22Rv1 (cell line): ENCODE results near the gene TWNK.

Experiments
- H3K27ac ChIP-seq: fragments of 450-650 bp; 2 replicates; pipeline ENCODE4 v1.5.1; 2017
- ZFX ChIP-seq: fragments of 450-650 bp; IDR thresholded peaks from 2 replicates; pipeline ENCODE4 v1.6.1; 2017; ENCODE audit warnings: antibody characterized with exemption, borderline replicate concordance
- TF ChIP-seq, protein P1 (sequence below): fragments of 450-650 bp; IDR thresholded peaks from 2 replicates; pipeline ENCODE4 v1.5.1; 2017; ENCODE audit warnings: mild to moderate bottlenecking

The TWNK gene

GRCh38 chr10:101014230-101014884 is 27.0 kb downstream of the TWNK start:
- H3K27ac ChIP-seq = no peak overlapping the region
- no peak for TF ChIP-seq ZFX
- TF ChIP-seq, protein P1, sequence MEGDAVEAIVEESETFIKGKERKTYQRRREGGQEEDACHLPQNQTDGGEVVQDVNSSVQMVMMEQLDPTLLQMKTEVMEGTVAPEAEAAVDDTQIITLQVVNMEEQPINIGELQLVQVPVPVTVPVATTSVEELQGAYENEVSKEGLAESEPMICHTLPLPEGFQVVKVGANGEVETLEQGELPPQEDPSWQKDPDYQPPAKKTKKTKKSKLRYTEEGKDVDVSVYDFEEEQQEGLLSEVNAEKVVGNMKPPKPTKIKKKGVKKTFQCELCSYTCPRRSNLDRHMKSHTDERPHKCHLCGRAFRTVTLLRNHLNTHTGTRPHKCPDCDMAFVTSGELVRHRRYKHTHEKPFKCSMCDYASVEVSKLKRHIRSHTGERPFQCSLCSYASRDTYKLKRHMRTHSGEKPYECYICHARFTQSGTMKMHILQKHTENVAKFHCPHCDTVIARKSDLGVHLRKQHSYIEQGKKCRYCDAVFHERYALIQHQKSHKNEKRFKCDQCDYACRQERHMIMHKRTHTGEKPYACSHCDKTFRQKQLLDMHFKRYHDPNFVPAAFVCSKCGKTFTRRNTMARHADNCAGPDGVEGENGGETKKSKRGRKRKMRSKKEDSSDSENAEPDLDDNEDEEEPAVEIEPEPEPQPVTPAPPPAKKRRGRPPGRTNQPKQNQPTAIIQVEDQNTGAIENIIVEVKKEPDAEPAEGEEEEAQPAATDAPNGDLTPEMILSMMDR = peak; percentile 86

DNA sequence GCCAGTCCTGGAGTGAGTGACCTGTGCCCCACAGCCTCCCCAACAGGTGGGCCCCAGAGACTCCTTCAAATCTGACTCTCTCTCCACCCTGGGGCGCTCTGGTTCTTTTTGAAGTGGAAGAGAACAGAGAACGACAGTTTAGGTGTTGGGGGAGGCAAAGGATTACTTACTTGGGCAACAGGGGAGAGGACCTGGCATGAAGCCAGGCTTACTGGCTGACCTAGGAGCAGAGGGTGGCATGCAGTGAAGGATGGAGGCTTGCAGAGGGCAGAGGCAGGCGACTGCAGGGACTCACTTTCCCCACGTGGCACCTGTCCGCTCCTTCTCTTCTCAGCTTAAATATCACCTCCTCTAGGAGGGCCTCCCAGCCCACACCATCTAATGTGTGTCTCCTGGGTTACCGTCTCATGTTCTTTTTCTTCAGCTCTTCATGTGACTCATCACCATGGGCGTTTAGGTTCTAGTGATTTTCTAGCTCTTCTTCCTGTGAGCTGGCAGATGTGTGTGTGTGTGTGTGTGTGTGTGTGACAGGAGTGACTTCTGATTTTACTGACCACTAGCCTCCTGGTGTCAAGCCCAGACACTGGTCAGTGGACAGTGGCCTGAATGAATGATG is 27.7 kb downstream of the TWNK start:
- no peak overlapping the region for H3K27ac ChIP-seq

DNA sequence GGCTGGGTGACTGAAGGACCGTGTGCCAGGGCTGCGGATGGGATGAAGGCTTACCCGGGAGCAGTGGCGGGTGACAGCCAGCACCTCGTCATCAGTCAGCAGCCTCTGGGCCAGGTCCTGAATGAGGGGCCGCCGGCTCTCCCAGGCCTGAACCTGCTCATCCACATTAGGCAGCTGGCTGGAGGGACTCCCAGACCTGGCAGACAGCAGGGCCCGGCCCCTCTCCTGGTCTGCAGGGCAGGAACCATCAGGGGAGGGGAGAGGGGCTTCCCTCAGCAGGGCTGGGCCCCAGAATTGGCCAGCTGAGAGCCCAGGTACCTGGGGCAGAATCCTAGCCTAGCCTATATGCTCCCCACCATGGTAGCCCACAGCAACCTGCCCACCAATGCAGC is 28.2 kb downstream of the TWNK start:
- no peak overlapping the region for H3K27ac ChIP-seq
- no peak for TF ChIP-seq ZFX
- TF ChIP-seq, protein P1 = no peak

More for the DNA sequence above, 27.7 kb downstream of the TWNK start:
- TF ChIP-seq, protein P1 = no peak
- TF ChIP-seq ZFX = no peak

- TF ChIP-seq ZFX = no peak
- TF ChIP-seq, protein P1 = no peak
Measured at GRCh38 chr10:101016814-101017213, 29.5 kb downstream of the TWNK start.

DNA sequence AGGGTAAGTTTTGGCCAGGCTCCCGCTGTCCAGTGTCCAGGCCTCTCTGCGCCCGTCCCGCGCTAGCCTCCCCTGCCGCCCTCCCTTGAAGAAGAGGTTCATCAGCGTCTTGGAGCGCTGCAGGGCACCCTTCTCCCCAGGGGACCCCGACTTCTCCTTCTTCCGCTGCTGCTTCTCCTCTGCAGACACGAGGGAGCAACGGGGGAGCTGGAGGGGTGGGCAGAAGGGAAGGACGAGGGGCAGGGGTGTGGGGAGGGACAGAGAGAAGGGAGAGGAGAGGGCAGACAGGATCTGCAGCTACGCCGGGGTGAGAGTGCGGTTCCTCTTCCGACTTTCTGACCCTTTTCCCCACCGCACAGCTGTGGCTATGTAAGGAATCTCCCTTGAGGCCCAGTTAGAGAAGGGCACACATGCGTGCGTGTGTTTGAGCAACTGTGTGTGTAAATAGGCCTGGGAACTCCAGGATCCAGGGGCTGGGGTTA is 30.8 kb downstream of the TWNK start:
- H3K27ac ChIP-seq = no peak overlapping the region
- no peak for TF ChIP-seq ZFX
- TF ChIP-seq, protein P1 = no peak

More at GRCh38 chr10:101016814-101017213, 29.5 kb downstream of the TWNK start:
- no peak overlapping the region for H3K27ac ChIP-seq

DNA sequence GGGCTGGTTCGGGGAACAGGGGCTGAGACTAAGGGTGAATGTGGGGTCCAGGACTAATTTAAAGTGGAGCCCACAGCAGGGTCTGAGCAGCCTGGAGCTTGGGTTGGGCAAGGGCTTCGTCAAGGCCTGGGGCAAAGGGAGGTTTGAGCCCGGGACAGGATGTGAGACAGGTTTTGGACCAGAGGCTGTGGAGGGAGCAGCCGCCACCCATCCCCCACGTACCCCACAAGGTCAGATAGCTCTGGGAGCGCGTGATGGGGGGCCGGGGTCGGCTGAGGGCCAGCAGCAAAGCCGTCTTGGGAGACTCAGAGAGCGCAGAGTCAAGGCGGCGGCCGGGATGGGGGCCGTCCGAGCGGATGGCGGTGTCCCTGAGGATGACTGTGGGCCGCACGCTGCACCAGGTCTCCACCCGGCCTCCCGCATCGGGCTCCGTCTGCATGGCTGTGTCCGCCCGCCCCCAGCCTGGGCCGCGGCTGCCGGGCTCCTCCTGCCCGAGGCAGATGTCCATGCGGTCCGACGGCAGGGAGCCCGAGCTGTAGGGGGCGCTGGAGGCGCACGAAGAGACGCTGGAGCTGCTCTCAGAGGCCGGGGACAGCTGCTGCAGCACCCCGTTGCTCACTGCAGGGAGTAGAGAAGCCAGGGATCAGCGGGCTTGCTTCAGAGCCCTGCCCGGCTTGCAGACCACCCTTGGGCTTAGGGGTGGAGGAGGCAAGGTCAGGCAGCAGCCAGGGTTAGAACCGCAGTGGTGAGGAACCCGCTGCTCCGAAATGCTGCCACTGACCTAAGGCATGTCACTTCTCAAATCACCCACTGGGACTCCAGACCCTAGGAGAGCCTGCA is 31.5 kb downstream of the TWNK start:
- TF ChIP-seq, protein P1 = peak; percentile 93
- TF ChIP-seq ZFX = no peak
- H3K27ac ChIP-seq = no peak overlapping the region

DNA sequence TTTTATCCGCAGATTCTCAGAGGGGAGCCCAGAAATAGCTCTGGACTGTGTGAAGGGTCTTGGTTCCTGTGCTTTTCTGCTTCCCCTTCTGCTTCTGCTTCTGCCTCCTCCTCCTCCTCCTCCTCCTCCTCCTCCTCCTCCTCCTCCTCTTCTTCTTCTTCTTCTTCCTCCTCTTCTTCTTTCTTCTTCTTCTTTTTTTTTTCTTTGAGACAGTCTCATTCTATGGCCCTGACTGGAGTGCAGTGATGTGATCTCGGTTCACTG is 32.0 kb downstream of the TWNK start:
- no peak overlapping the region for H3K27ac ChIP-seq
- TF ChIP-seq, protein P1 = no peak
- TF ChIP-seq ZFX = no peak
